GM18508 (cell line): Measurements from ENCODE around the gene ERO1A.
"Not testable (repeated sequence)": the region's sequence is repeated elsewhere in the genome, so short reads cannot be mapped to it uniquely, and the experiment has no call there.

Experiments used
- ATAC-seq: cut with Tn5 transposase; IDR thresholded peaks from one replicate; pipeline ENCODE4 v1.9.1; 2021; ENCODE audit warnings: moderate number of reproducible peaks; ENCODE audit not compliant: insufficient read depth, unreplicated experiment

Gene ERO1A

GRCh38 chr14:52695481-52696091 lies at the start of gene ERO1A:
Gene ERO1A (minus strand): TSS chr14:52695558. CDS start chr14:52695481, 77 bp downstream.
- peak; percentile 29 for ATAC-seq

- ATAC-seq = no peak
Observed at GRCh38 chr14:52741865-52742264, 46.5 kb upstream of the ERO1A start.

GRCh38 chr14:52740751-52741150 lies 45.4 kb upstream of the ERO1A start:
- no peak for ATAC-seq

- no peak for ATAC-seq
Observed at GRCh38 chr14:52738409-52738808, 43.1 kb upstream of the ERO1A start.

GRCh38 chr14:52735921-52736489 lies 40.6 kb upstream of the ERO1A start:
- ATAC-seq = no peak

- no peak for ATAC-seq
Observed at GRCh38 chr14:52733824-52734223, 38.5 kb upstream of the ERO1A start.

- ATAC-seq = no peak
Observed at GRCh38 chr14:52730709-52731111, 35.4 kb upstream of the ERO1A start.

GRCh38 chr14:52729925-52730708 lies 34.8 kb upstream of the ERO1A start, which contains the start of gene STYX:
Gene STYX (plus strand): TSS chr14:52730166. CDS start chr14:52730475, 309 bp downstream.
- peak; percentile 75 for ATAC-seq

GRCh38 chr14:52729585-52729924 lies 34.2 kb upstream of the ERO1A start:
- no peak for ATAC-seq

GRCh38 chr14:52729035-52729434 lies 33.7 kb upstream of the ERO1A start:
- ATAC-seq = not testable (repeated sequence)

- ATAC-seq = not testable (repeated sequence)
Observed at GRCh38 chr14:52727509-52727908, 32.2 kb upstream of the ERO1A start.

- no peak for ATAC-seq
Observed at GRCh38 chr14:52724360-52724644, 28.9 kb upstream of the ERO1A start.

- ATAC-seq = no peak
Observed at GRCh38 chr14:52723514-52724359, 28.4 kb upstream of the ERO1A start.

GRCh38 chr14:52716155-52716554 lies 20.8 kb upstream of the ERO1A start:
- ATAC-seq = no peak

GRCh38 chr14:52711666-52712065 lies 16.3 kb upstream of the ERO1A start:
- no peak for ATAC-seq

GRCh38 chr14:52706724-52707706 lies 11.7 kb upstream of the ERO1A start, which contains the start of gene PSMC6:
Gene PSMC6 (plus strand): TSS chr14:52707200. CDS start chr14:52707220, 20 bp downstream.
- ATAC-seq = peak; percentile 78

GRCh38 chr14:52706286-52706685 lies 10.9 kb upstream of the ERO1A start:
- no peak for ATAC-seq

- no peak for ATAC-seq
Observed at GRCh38 chr14:52703664-52704063, 8.3 kb upstream of the ERO1A start.

- no peak for ATAC-seq
Observed at GRCh38 chr14:52703225-52703624, 7.9 kb upstream of the ERO1A start.

GRCh38 chr14:52701223-52701622 lies 5.9 kb upstream of the ERO1A start:
- no peak for ATAC-seq
